Epithelial cell of proximal tubule (primary cell): ENCODE results near the gene GANAB. TPM values are rescaled to one million over a fixed set of nuclear protein-coding genes. Genes with fewer than 3 reads are reported as not detected.

Experiments
- DNase-seq: peaks from one replicate; pipeline ENCODE4 v3.0.0-alpha.2; 2011; ENCODE audit warnings: low read depth
- H3K4me3 ChIP-seq: 2 replicates; pipeline ENCODE4 v1.5.1; 2011; ENCODE audit warnings: low read depth, mild to moderate bottlenecking, low read length
- total RNA-seq: library from RNA; depleted of rRNA; stranded (reverse); fragments of >200 nt; gene quantifications from 2 replicates; pipeline ENCODE4 v1.2.3, GENCODE V29; 2015
- TF ChIP-seq, protein P1 (sequence below): conservative IDR thresholded peaks from 2 replicates; pipeline ENCODE4 v1.5.1; 2012; ENCODE audit warnings: low read depth, mild to moderate bottlenecking, low read length

GANAB gene
- total RNA-seq, 1 donor from 2014 or later: 281 TPM

DNA sequence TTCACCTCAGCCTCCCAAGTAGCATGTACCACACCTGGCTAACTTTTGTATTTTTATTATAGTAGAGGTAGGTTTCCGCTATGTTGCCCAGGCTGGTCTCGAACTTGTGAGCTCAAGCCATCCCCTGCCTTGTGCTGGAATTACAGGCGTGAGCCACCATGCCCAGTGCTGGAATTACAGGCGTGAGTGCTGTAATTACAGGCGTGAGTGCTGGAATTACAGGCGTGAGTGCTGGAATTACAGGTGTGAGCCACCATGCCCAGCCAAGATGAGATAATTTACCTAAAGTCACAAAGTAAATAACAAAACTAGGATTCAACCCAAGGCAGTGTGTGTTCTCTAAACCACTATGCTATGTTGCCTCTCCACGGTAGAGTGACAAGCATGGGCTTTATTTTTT lies 36.1 kb upstream of the GANAB start:
- TF ChIP-seq, protein P1, sequence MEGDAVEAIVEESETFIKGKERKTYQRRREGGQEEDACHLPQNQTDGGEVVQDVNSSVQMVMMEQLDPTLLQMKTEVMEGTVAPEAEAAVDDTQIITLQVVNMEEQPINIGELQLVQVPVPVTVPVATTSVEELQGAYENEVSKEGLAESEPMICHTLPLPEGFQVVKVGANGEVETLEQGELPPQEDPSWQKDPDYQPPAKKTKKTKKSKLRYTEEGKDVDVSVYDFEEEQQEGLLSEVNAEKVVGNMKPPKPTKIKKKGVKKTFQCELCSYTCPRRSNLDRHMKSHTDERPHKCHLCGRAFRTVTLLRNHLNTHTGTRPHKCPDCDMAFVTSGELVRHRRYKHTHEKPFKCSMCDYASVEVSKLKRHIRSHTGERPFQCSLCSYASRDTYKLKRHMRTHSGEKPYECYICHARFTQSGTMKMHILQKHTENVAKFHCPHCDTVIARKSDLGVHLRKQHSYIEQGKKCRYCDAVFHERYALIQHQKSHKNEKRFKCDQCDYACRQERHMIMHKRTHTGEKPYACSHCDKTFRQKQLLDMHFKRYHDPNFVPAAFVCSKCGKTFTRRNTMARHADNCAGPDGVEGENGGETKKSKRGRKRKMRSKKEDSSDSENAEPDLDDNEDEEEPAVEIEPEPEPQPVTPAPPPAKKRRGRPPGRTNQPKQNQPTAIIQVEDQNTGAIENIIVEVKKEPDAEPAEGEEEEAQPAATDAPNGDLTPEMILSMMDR: no peak
- no peak for DNase-seq
- no peak overlapping the region for H3K4me3 ChIP-seq

DNA sequence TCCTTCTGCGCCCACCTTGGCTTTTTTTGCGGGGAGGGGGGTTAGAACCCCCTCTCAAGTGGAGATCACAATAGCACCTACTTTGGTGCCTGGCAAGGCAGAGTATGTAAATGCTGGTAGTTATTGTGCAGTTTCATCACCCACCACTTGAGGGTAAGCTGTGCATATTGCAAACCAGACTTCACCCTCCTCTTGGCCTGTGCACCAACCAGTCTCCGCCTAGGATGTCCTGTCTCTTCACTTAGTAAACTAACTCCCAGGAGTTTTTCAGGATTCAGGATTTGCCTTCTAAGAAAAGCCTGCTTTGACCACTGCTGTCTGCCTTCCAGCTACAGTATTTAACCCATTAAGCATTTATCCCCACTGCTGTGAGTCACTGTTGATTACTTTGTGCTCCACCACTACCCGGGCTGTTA lies 34.4 kb upstream of the GANAB start:
- DNase-seq: peak; percentile 31
- TF ChIP-seq, protein P1: peak; percentile 67
- no peak overlapping the region for H3K4me3 ChIP-seq

DNA sequence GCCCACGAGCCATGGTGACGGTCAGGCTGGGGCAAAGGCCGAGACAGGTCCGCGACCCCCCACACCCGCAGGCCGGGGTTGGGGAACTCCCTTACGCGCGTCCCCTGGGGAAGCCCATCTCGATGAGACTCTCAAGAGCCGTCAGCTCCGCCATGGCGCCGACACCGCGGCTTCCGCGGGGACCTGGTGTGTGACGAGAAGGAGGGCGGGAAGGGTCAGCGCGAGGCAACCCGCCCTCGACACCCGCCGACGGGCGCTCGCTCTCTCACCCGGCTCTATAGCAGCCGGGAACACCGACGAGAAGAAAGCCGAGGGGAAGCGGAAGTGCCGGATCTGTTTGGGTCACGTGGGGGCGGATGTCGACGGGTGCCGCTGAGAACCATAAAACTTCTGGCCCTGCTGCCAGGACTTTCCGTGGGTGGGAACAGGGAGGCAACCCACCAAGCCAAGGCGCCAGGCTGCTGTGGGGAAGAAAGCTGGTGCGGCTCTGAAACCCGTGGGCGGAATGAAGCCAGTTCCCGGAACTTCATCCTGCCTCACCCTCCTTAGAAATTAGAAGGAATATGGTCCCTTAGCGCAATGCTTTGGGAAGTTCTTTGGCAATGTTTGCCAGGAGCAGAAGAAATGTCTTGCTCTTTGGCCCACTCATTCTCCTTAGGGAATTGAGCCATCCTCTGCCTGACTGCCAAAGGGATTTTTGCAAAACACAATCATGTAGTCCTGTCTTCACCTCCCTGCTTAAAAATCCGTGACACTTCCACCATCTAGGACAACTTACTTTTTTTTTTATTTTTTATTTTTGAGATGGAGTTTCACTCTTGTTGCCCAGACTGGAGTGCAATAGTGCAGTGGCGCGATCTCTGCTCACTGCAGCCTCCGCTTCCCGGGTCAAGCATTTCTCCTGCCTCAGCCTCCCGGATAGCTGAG lies 32.6 kb upstream of the GANAB start, which contains the start of gene UBXN1:
TSS of gene UBXN1 (minus strand) at position 304 of the 927 bp plus-strand sequence. CDS start at position 154, 150 bp downstream.
- H3K4me3 ChIP-seq: peak within 1 kb of the TSS; percentile 99
- no peak for DNase-seq
- TF ChIP-seq, protein P1: no peak

DNA sequence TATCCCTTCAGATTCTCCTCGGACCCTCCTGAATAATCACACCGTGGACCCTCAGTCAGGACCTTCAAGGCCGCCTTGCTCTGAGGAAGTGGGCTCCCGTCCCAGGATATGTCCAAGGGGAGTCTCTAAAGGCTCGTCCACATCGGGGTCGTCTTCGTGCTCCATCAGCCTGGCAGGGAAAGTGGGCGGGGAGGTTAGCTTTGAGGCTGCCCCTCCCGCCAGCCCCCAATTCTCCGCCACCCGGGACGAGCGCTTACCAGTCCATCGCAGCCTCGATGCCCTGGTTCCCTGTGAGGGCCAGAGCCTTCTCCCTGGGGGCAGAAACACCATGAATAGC lies 32.0 kb upstream of the GANAB start:
- TF ChIP-seq, protein P1: no peak

DNA sequence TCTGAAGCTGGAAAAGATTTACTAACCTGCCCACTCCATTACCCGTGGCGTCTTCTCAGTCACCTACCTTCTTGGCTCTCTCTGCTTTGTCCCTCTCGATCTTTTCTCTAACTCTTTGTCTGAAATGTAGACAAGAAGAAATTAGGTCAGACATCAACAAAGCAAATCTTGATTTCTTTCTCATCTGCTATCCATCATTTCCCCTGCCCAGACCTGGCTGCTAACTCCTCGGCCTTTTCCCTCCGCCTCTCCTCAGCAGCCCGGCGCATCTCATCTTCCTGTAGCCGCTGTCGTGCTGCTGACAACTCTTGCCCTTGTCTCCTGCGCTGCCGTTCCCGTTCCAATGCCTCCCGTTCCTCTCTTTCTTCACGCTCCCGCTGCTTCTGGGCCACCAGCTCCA lies 31.3 kb upstream of the GANAB start:
- TF ChIP-seq, protein P1: no peak
- peak overlapping the region; percentile 99 for H3K4me3 ChIP-seq
- no peak for DNase-seq

More for the DNA sequence above, 32.0 kb upstream of the GANAB start:
- DNase-seq: no peak
- peak overlapping the region; percentile 99 for H3K4me3 ChIP-seq

DNA sequence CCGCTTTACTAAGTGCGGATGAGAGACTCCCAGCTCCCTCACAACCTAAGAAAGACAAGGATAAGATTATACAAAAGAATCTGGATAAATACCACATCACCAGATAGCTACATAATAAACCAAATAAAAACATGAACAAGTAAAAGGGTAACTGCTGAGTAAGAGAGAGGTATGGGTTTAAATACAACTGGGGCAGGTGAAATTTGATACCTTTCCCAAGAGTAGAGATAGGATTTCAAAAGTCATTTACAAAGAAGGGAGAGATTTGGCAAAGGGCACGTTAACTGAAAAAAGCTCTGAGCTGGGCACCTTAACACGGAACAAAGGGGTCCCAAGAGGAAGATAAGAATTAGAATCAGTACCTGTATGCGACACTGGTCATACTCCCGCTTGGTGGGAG lies 30.7 kb upstream of the GANAB start:
- no peak for DNase-seq
- H3K4me3 ChIP-seq: no peak overlapping the region
- TF ChIP-seq, protein P1: no peak
